ENCODE results near the gene NPC1.
"Not testable (repeated sequence)": the region's sequence is repeated elsewhere in the genome, so short reads cannot be mapped to it uniquely, and the experiment has no call there.

NPC1 gene

DNA sequence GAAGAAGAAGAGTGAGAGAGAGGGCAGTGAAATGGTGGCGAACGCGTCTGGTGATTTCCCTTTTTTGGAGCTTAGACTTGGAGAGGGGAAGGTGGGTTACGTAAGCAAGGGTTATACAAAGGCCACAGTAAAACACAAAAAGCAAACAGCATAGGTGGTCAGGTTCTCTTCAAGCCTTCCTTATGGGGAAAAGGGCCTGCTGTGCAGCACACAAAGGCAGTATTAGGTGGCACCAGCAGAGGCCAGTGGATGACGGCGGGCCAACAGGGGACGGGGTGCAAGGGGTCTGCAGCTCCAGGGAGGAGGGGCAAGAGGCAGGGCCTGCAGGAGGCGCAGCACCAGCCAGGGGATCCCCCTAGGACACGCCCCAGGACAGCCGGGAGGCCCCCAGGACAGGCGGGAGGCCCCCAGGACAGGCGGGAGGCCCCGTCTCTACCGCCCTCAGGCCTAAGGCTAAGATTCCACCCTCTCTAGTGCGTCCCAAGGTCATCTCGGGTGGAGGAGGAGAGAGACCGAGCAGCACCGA lies 32.6 kb upstream of the NPC1 start:
- intact Hi-C loops (cut with micrococcal nuclease): no loop called here
- Mint-ChIP-seq H3K27me3 (peaks cover 35% of the 10 kb centered on the region), H3K4me1 (ENCODE audit: low read depth) (peaks cover 19% of the 10 kb centered on the region), H3K4me3 (peak overlapping the region; percentile 69), H3K9me3 (no peaks in the 10 kb centered on the region), H3K36me3 (ENCODE audit: low read depth) (no peaks in the 10 kb centered on the region), H3K27ac (peak overlapping the region; percentile 30)

DNA sequence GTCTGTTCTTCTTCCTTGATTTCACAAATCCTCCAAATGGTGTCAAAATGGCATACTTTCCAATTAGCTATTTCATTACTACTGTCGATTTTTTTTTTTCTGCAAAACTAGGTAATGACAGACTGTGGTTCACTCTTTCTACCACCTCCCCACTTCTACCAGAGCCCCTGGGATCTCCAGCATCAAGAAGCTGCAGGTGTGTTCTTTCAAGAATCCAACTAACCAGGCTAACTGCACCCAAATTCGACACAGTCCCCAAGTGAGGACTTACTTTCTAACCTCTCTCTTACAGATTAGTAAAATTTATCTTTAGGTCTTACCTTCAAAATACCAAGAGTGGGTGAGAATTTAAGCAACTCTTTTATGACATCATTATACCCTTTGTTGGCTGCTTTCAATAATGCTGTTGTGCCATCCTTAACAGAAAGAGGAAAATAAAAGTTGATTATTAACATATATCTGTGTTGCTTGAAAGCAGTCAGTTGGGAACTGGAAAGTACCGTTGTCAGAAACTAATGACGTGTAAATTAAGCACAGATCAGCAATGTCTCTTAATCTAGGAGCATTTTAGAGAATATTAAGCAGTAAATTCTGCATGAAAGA lies 31.2 kb upstream of the NPC1 start:
- peaks cover 34% of the 10 kb centered on the region for H3K27me3 Mint-ChIP-seq
- H3K4me1 Mint-ChIP-seq (ENCODE audit: low read depth): peaks cover 22% of the 10 kb centered on the region
- H3K9me3 Mint-ChIP-seq: no peaks in the 10 kb centered on the region
- H3K4me3 Mint-ChIP-seq: no peak overlapping the region
- no peaks in the 10 kb centered on the region for H3K36me3 Mint-ChIP-seq (ENCODE audit: low read depth)
- H3K27ac Mint-ChIP-seq: no peak overlapping the region
- intact Hi-C loops (cut with micrococcal nuclease): no loop called here

DNA sequence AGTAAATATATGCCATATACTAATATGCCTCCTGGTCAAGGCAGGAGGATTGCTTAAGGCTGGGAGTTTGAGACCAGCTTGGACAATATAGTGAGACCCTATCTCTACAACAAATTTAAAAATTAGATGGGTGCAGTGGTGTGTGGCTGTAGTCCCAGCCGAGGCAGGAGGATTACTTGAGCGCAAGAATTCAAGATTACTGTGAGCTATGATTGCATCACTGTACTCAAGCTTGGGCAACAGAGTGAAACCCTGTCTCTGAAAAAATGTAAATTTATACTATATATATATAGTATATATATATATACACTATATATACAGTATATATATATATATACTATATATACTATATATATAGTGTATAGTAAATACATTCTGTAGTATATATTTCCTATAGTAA lies 30.0 kb upstream of the NPC1 start:
- intact Hi-C loops (cut with micrococcal nuclease): no loop called here
- H3K27me3 Mint-ChIP-seq: peaks cover 28% of the 10 kb centered on the region
- H3K4me1 Mint-ChIP-seq (ENCODE audit: low read depth): peaks cover 20% of the 10 kb centered on the region
- no peaks in the 10 kb centered on the region for H3K36me3 Mint-ChIP-seq (ENCODE audit: low read depth)
- H3K4me3 Mint-ChIP-seq: no peak overlapping the region
- H3K27ac Mint-ChIP-seq: no peak overlapping the region
- H3K9me3 Mint-ChIP-seq: no peaks in the 10 kb centered on the region

DNA sequence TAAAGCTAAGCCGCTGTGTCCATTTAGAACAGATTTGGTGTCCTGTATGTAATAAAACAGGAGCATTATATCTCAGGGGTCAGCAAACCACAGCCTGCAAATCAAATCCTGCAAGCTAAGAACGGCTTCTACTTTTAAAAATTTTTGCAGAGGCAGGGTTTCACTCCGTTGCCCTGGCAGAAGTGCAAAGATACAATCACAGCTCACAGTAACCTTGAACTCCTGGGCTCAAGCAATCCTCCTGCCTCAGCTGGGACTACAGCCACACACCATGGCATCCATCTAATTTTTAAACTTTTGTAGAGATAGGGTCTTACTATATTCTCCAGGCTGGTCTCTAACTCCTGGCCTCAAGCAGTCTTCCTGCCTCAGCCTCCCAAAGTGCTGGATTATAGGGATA lies 28.6 kb upstream of the NPC1 start:
- Mint-ChIP-seq H3K4me3 (no peak overlapping the region), H3K4me1 (ENCODE audit: low read depth) (peaks cover 20% of the 10 kb centered on the region), H3K36me3 (ENCODE audit: low read depth) (no peaks in the 10 kb centered on the region), H3K27ac (no peak overlapping the region), H3K27me3 (peaks cover 14% of the 10 kb centered on the region), H3K9me3 (no peaks in the 10 kb centered on the region)
- intact Hi-C loops (cut with micrococcal nuclease): no loop called here

DNA sequence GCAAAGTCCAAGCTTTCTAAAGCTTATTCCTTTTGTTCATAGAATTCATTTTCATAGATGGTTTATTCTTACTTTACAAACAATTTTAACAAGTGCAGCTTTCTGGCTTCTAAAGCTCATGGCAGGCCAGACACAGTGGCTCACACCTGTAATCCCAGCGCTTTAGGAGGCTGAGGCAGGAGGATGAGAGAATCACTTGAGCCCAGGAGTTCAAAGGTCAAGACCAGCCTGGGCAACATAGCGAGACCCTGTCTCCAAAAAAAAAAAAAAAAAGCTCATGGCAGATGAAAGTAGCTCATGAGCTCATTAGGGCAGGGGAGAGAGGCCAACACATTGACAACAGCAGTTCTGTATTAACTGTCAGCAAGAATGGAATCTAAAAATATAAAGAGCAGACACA lies 28.1 kb upstream of the NPC1 start:
- Mint-ChIP-seq H3K27me3 (peaks cover 10% of the 10 kb centered on the region), H3K4me1 (ENCODE audit: low read depth) (peaks cover 20% of the 10 kb centered on the region)
- intact Hi-C loops (cut with micrococcal nuclease): no loop called here

DNA sequence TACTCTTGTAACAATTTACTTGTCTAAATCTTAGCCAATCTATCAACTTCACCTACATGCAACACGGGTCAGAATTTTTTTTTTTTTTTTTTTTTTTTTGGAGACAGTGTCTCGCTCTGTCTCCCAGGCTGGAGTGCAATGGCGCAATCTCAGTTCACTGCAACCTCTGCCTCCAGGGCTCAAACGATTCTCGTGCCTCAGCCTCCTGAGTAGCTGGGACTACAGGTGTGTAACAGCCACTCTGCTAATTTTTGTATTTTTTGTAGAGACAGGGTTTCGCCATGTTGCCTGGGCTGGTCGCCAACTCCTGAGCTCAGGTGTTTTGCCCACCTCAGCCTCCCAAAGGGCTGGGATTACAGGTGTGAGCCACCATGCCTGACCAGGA lies 26.8 kb upstream of the NPC1 start:
- H3K4me3 Mint-ChIP-seq; intact Hi-C loops (cut with micrococcal nuclease); H3K27me3 Mint-ChIP-seq; H3K9me3 Mint-ChIP-seq; H3K36me3 Mint-ChIP-seq (ENCODE audit: low read depth); H3K27ac Mint-ChIP-seq: not testable (repeated sequence)
- peaks cover 16% of the 10 kb centered on the region for H3K4me1 Mint-ChIP-seq (ENCODE audit: low read depth)

More for the DNA sequence above, 28.1 kb upstream of the NPC1 start:
- no peaks in the 10 kb centered on the region for H3K36me3 Mint-ChIP-seq (ENCODE audit: low read depth)
- no peak overlapping the region for H3K4me3 Mint-ChIP-seq
- no peak overlapping the region for H3K27ac Mint-ChIP-seq
- H3K9me3 Mint-ChIP-seq: no peaks in the 10 kb centered on the region

DNA sequence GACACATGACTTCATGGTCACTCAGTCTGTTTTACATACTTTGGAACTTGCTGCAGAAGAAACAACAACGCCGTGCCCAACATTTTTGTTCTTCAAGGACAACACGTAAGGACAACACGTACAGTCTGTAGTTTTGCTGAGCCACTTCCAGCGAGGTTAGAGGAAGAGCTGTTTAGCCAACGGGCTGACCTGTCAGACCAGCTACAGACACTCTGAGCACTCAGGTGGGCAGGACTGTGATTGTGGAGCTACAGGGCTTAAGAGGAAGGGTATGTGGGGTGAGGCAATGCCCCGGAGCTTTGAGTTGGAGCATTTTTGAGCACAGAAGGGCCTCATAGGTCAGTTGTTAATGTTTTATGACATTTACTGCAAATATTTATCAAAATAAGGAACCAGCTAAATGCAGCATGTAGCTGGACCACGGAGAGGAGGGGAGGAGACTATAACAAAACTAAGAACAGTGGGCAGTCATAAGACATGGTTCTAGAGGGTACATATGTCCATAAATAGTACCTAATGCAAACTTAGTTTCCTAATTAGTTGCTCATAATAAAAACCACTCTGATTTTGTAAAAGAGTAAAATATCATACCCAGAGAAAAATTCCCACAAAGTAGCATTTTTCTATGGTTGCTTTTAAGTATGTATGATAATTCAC lies 26.3 kb upstream of the NPC1 start:
- H3K27ac Mint-ChIP-seq: peak overlapping the region; percentile 46
- peaks cover 2% of the 10 kb centered on the region for H3K27me3 Mint-ChIP-seq
- H3K4me3 Mint-ChIP-seq: no peak overlapping the region
- intact Hi-C loops (cut with micrococcal nuclease): no loop called here
- H3K9me3 Mint-ChIP-seq: no peaks in the 10 kb centered on the region
- peaks cover 16% of the 10 kb centered on the region for H3K4me1 Mint-ChIP-seq (ENCODE audit: low read depth)
- H3K36me3 Mint-ChIP-seq (ENCODE audit: low read depth): no peaks in the 10 kb centered on the region

DNA sequence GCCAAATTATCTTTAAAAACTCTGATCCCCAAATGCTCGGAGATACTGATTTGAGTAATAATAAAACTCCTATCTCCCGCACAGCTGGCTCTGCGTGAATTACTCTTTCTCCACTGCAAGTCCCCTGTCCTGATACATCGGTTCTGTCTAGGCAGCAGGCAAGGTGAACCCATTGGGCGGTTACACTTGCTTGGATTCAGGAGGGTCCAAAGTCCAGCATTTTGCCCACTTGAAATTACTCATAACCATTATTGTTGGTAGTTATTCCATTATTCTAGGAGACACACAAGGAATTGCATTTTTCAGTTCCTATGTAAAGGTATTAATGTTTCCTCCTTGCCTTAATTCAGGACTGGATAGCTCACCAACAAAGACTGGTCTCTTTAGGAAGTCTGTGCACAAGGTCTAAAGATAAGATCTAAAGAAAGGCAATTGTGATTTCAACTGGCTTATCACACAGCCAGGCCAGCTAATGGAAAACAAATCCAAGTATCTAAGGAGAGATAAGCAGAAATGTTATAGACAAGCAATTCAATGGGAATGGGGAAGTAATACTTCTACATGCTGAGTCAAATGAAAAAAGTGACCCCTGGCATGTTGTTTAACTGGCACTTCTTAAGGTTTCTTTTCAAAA lies 23.2 kb upstream of the NPC1 start:
- no peak overlapping the region for H3K4me3 Mint-ChIP-seq
- no peaks in the 10 kb centered on the region for H3K36me3 Mint-ChIP-seq (ENCODE audit: low read depth)
- no peaks in the 10 kb centered on the region for H3K9me3 Mint-ChIP-seq
- H3K27me3 Mint-ChIP-seq: peaks cover 2% of the 10 kb centered on the region
- no peak overlapping the region for H3K27ac Mint-ChIP-seq
- intact Hi-C loops (cut with micrococcal nuclease): no loop called here
- peaks cover 16% of the 10 kb centered on the region for H3K4me1 Mint-ChIP-seq (ENCODE audit: low read depth)

DNA sequence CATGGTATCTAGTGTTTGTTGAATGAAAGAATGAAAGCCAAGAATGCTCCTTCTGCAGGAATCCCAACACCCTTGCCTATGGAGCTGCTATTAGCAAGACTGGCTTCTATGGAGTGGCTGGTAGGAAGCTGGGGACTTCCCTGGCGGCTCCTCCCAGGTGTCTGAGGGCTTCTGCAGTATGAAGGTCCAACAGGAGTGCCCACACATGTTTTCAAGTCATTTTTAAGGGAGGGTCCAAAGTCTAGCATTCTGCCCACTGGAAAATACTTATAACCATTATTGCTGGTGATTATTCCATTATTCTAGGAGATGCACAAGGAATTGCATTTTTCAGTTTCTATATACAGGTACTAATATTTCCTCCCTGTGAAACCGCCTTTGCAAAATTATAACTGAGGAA lies 21.9 kb upstream of the NPC1 start:
- Mint-ChIP-seq H3K36me3 (ENCODE audit: low read depth) (no peaks in the 10 kb centered on the region), H3K4me1 (ENCODE audit: low read depth) (peaks cover 21% of the 10 kb centered on the region), H3K27me3 (peaks cover 4% of the 10 kb centered on the region), H3K4me3 (no peak overlapping the region), H3K27ac (no peak overlapping the region), H3K9me3 (no peaks in the 10 kb centered on the region)
- intact Hi-C loops (cut with micrococcal nuclease): no loop called here

DNA sequence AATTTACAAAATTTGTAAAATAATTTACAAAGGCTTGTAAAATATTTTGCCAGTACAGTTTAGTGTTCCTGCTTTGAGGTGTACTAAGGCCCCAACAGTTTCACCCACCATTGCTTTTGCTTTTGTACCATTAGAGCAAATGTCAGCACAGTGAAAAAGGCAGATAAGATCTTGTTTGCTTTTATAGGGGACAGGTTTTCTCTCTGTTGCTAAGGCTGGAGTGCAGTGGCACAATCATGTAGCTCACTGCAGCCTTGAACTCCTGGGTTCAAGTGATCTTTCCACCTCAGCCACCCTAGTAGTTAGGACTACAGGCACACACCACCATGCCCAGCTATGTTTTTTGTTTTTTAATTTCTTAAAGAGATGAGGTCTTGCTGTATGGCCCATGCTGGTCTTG lies 19.6 kb upstream of the NPC1 start:
- peaks cover 3% of the 10 kb centered on the region for H3K27me3 Mint-ChIP-seq
- H3K36me3 Mint-ChIP-seq (ENCODE audit: low read depth): no peaks in the 10 kb centered on the region
- no peaks in the 10 kb centered on the region for H3K9me3 Mint-ChIP-seq
- intact Hi-C loops (cut with micrococcal nuclease): no loop called here
- H3K27ac Mint-ChIP-seq: no peak overlapping the region
- peaks cover 14% of the 10 kb centered on the region for H3K4me1 Mint-ChIP-seq (ENCODE audit: low read depth)
- H3K4me3 Mint-ChIP-seq: no peak overlapping the region

DNA sequence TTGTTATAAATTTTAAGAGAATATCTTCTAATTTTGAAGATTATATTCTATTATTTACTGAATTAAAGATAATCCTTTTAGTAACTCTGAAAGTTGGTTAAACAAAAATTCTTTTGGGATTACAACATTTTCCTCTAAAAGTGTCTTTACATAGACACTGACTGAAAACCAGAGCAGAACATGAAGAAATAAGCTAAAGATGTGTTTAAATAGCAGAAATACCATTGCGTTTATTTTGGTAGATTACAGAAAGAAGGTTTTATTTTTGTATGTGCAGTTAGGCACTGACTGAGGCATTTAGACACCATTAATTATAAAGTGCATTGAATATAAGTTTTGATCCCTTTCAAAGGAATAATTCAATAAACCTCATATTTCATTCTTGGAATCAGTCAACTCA lies 13.5 kb upstream of the NPC1 start:
- H3K4me1 Mint-ChIP-seq (ENCODE audit: low read depth): peaks cover 31% of the 10 kb centered on the region
- intact Hi-C loops (cut with micrococcal nuclease): no loop called here
- no peak overlapping the region for H3K4me3 Mint-ChIP-seq
- no peak overlapping the region for H3K27ac Mint-ChIP-seq
- H3K36me3 Mint-ChIP-seq (ENCODE audit: low read depth): no peaks in the 10 kb centered on the region
- H3K27me3 Mint-ChIP-seq: peaks cover 3% of the 10 kb centered on the region
- no peaks in the 10 kb centered on the region for H3K9me3 Mint-ChIP-seq

DNA sequence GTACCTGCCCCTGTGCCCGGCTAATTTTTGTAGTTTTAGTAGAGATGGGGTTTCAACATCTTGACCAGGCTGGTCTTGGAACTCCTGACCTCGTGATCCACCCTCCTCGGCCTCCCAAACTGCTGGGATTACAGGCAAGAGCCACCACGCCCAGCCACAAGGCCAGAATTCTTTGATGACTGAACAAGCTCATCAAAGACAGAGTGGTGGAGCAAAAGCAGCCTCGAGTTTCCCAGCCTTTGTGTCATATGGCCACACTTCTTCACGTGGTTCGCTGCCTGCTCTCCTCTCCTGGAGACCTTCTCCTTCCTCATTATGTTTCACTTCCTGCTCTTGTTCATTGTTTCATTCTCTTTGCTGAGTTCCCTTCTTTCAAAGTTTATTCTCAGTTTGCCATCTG lies 9.9 kb upstream of the NPC1 start:
- Mint-ChIP-seq H3K4me3 (no peak overlapping the region), H3K36me3 (ENCODE audit: low read depth) (no peaks in the 10 kb centered on the region), H3K27ac (peak overlapping the region; percentile 71), H3K27me3 (no peaks in the 10 kb centered on the region), H3K9me3 (no peaks in the 10 kb centered on the region), H3K4me1 (ENCODE audit: low read depth) (peaks cover 43% of the 10 kb centered on the region)
- intact Hi-C loops (cut with micrococcal nuclease): no loop called here

DNA sequence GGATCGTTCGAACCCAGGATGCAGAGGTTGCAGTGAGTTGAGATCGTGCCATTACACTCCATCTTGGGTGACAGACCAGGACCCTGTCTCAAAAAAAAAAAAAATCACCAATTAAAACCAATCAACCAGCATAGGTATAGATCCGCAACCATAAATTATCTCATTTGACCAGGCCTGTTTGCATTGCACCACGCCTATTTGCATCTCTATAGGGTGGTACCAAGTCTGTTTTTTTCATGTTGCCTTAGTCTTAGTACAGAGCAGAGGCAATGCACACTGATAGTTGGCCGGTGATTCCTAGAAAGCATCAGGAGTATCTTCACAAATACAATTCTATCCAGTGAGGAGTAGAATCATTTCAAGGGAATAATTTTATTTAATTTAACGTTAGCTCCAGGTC lies 9.3 kb upstream of the NPC1 start:
- Mint-ChIP-seq H3K36me3 (ENCODE audit: low read depth) (no peaks in the 10 kb centered on the region), H3K4me1 (ENCODE audit: low read depth) (peaks cover 43% of the 10 kb centered on the region), H3K27me3 (no peaks in the 10 kb centered on the region), H3K27ac (peak overlapping the region; percentile 71), H3K4me3 (no peak overlapping the region), H3K9me3 (no peaks in the 10 kb centered on the region)
- intact Hi-C loops (cut with micrococcal nuclease): no loop called here

DNA sequence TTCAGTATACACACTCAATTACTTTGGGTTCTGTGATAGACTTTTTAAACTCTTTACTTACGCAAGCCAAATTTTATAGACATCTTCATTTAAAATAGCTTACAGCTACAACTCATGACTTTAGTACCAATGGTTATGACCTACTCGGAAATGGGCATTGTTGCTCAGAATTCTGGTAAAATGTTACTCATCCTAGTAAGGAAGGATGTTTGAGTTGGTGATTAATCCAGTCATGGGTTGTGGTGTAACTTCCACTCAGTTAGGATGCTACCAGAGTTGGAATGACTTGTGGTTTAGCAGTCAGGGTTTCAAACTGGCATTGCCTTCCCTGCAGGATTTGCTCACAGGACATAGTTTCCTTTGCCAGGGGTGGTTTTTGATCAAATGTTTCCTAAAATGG lies 7.4 kb upstream of the NPC1 start:
- H3K4me3 Mint-ChIP-seq: no peak overlapping the region
- no peaks in the 10 kb centered on the region for H3K9me3 Mint-ChIP-seq
- peak overlapping the region; percentile 65 for H3K27ac Mint-ChIP-seq

More for the DNA sequence above, 7.4 kb upstream of the NPC1 start:
- Mint-ChIP-seq H3K27me3 (peaks cover 7% of the 10 kb centered on the region), H3K4me1 (ENCODE audit: low read depth) (peaks cover 43% of the 10 kb centered on the region), H3K36me3 (ENCODE audit: low read depth) (no peaks in the 10 kb centered on the region)
- intact Hi-C loops (cut with micrococcal nuclease): no loop called here

All from dendritic cell treated with granulocyte-macrophage colony-stimulating factor and Interleukin-4, amounts not matched to agents 40 ng/mL and 50 ng/mL, for 4 days (primary cell).